Effector memory CD8-positive, alpha-beta T cell (primary cell): ENCODE data around the gene ITPRIPL2.

Experiments used
- ATAC-seq: fragments of 150-1000 bp; cut with Tn5 transposase; replicated peaks from 2 replicates; pipeline ENCODE4 v1.10.0; 2021; ENCODE audit warnings: mild to moderate bottlenecking, moderate library complexity
- DNase-seq, 3 experiments: peaks; one replicate each; pipeline ENCODE4 v3.0.0; 2021
- H3K27ac Mint-ChIP-seq, 2 donors: one replicate each; pipeline ENCODE4 v1.8.0; 2022; ENCODE audit warnings: mild to moderate bottlenecking in 2 of 2, mixed read lengths in 2 of 2, moderate library complexity in 2 of 2
- H3K27me3 Mint-ChIP-seq, 2 donors: one replicate each; pipeline ENCODE4 v1.8.0; 2022; ENCODE audit warnings: mixed read lengths in 2 of 2
- H3K36me3 Mint-ChIP-seq: one replicate; pipeline ENCODE4 v1.8.0; 2022; ENCODE audit warnings: mild to moderate bottlenecking, moderate library complexity, mixed read lengths; ENCODE audit not compliant: insufficient read depth
- H3K4me1 Mint-ChIP-seq, 2 donors: one replicate each; pipeline ENCODE4 v1.8.0; 2022; ENCODE audit warnings: low read depth in 2 of 2, mixed read lengths in 2 of 2
- H3K4me3 Mint-ChIP-seq, 2 donors: one replicate each; pipeline ENCODE4 v1.8.0; 2022; ENCODE audit warnings: mild to moderate bottlenecking in 2 of 2, mixed read lengths in 2 of 2, moderate library complexity in 2 of 2
- H3K9me3 Mint-ChIP-seq, 2 donors: one replicate each; pipeline ENCODE4 v1.8.0; 2022; ENCODE audit warnings: mixed read lengths in 2 of 2

Gene ITPRIPL2

GRCh38 chr16:19104607-19105006 lies 9.2 kb upstream of the ITPRIPL2 start:
- Mint-ChIP-seq H3K36me3 (no peaks in the 10 kb centered on the region), H3K4me1 (no peaks in the 10 kb centered on the region), H3K27ac (no peak overlapping the region), H3K4me3 (no peak overlapping the region), H3K27me3 (peaks cover 0 to 10% of the 10 kb centered on the region in 2 donors), H3K9me3 (no peaks in the 10 kb centered on the region)
- DNase-seq (no peak), ATAC-seq (no peak)

- H3K36me3 Mint-ChIP-seq, result no peaks in the 10 kb centered on the region
- ATAC-seq, result no peak
- no peak for DNase-seq
- no peak overlapping the region for H3K27ac Mint-ChIP-seq
- H3K9me3 Mint-ChIP-seq, result no peaks in the 10 kb centered on the region
- no peaks in the 10 kb centered on the region for H3K4me1 Mint-ChIP-seq
- peaks cover 0 to 10% of the 10 kb centered on the region in 2 donors for H3K27me3 Mint-ChIP-seq
- no peak overlapping the region for H3K4me3 Mint-ChIP-seq
Observed at GRCh38 chr16:19105131-19105530, 8.6 kb upstream of the ITPRIPL2 start.

- DNase-seq, result no peak
- H3K27ac Mint-ChIP-seq, result no peak overlapping the region
- H3K4me3 Mint-ChIP-seq, result no peak overlapping the region
- no peak for ATAC-seq
- H3K4me1 Mint-ChIP-seq, result no peaks in the 10 kb centered on the region
- peaks cover 0 to 12% of the 10 kb centered on the region in 2 donors for H3K27me3 Mint-ChIP-seq
- H3K9me3 Mint-ChIP-seq, result no peaks in the 10 kb centered on the region
- no peaks in the 10 kb centered on the region for H3K36me3 Mint-ChIP-seq
Observed at GRCh38 chr16:19105891-19106624, 7.7 kb upstream of the ITPRIPL2 start.

GRCh38 chr16:19106625-19107020 lies 7.1 kb upstream of the ITPRIPL2 start:
- Mint-ChIP-seq H3K36me3 (no peaks in the 10 kb centered on the region), H3K9me3 (no peaks in the 10 kb centered on the region), H3K4me1 (no peaks in the 10 kb centered on the region), H3K27me3 (peaks cover 3 to 18% of the 10 kb centered on the region in 2 donors), H3K4me3 (no peak overlapping the region), H3K27ac (no peak overlapping the region)
- DNase-seq, result no peak
- no peak for ATAC-seq

- no peak for ATAC-seq
- Mint-ChIP-seq H3K9me3 (no peaks in the 10 kb centered on the region), H3K4me3 (no peak overlapping the region), H3K27ac (no peak overlapping the region), H3K4me1 (peaks cover 0 to 3% of the 10 kb centered on the region in 2 donors), H3K36me3 (no peaks in the 10 kb centered on the region), H3K27me3 (peaks cover 14 to 35% of the 10 kb centered on the region in 2 donors)
- DNase-seq, result no peak
Observed at GRCh38 chr16:19108409-19109287, 5.1 kb upstream of the ITPRIPL2 start.

- H3K27me3 Mint-ChIP-seq, result peaks cover 14 to 35% of the 10 kb centered on the region in 2 donors
- H3K36me3 Mint-ChIP-seq, result no peaks in the 10 kb centered on the region
- H3K27ac Mint-ChIP-seq, result no peak overlapping the region
- H3K4me3 Mint-ChIP-seq, result no peak overlapping the region
- no peak for DNase-seq
- no peaks in the 10 kb centered on the region for H3K9me3 Mint-ChIP-seq
- peaks cover 0 to 3% of the 10 kb centered on the region in 2 donors for H3K4me1 Mint-ChIP-seq
- ATAC-seq, result no peak
Observed at GRCh38 chr16:19109288-19109664, 4.5 kb upstream of the ITPRIPL2 start.

- no peak for ATAC-seq
- Mint-ChIP-seq H3K4me1 (peaks cover 0 to 3% of the 10 kb centered on the region in 2 donors), H3K27ac (no peak overlapping the region), H3K9me3 (no peaks in the 10 kb centered on the region), H3K27me3 (peaks cover 14 to 45% of the 10 kb centered on the region in 2 donors), H3K4me3 (no peak overlapping the region), H3K36me3 (peaks cover 3% of the 10 kb centered on the region)
- DNase-seq, result no peak
Observed at GRCh38 chr16:19110537-19111360, 3.0 kb upstream of the ITPRIPL2 start.

GRCh38 chr16:19112099-19112407 lies 1.7 kb upstream of the ITPRIPL2 start:
- DNase-seq, result no peak
- H3K4me1 Mint-ChIP-seq, result peaks cover 1 to 4% of the 10 kb centered on the region in 2 donors
- no peak overlapping the region for H3K27ac Mint-ChIP-seq
- H3K9me3 Mint-ChIP-seq, result no peaks in the 10 kb centered on the region
- no peak for ATAC-seq
- H3K27me3 Mint-ChIP-seq, result peaks cover 14 to 45% of the 10 kb centered on the region in 2 donors
- H3K4me3 Mint-ChIP-seq, result no peak overlapping the region
- H3K36me3 Mint-ChIP-seq, result peaks cover 3% of the 10 kb centered on the region

GRCh38 chr16:19114359-19115147 lies 789 bp downstream of the ITPRIPL2 start:
- peak; percentile 40 for ATAC-seq
- H3K9me3 Mint-ChIP-seq, result no peaks in the 10 kb centered on the region
- H3K4me1 Mint-ChIP-seq, result peaks cover 15 to 18% of the 10 kb centered on the region in 2 donors
- no peak for DNase-seq
- H3K36me3 Mint-ChIP-seq, result peaks cover 3% of the 10 kb centered on the region
- H3K4me3 Mint-ChIP-seq, result peak overlapping the region; percentile 67
- H3K27ac Mint-ChIP-seq, result peak overlapping the region; percentile 55 to 62
- H3K27me3 Mint-ChIP-seq, result peaks cover 18 to 35% of the 10 kb centered on the region in 2 donors

GRCh38 chr16:19115148-19116021 lies 1.6 kb downstream of the ITPRIPL2 start:
- DNase-seq, result no peak
- peaks cover 15 to 18% of the 10 kb centered on the region in 2 donors for H3K4me1 Mint-ChIP-seq
- no peak for ATAC-seq
- H3K36me3 Mint-ChIP-seq, result peaks cover 3% of the 10 kb centered on the region
- H3K4me3 Mint-ChIP-seq, result peak overlapping the region; percentile 29 to 43
- H3K27ac Mint-ChIP-seq, result peak overlapping the region in 1 of 2 donors; percentile 15
- peaks cover 18 to 35% of the 10 kb centered on the region in 2 donors for H3K27me3 Mint-ChIP-seq
- no peaks in the 10 kb centered on the region for H3K9me3 Mint-ChIP-seq

- H3K36me3 Mint-ChIP-seq, result peaks cover 3% of the 10 kb centered on the region
- peaks cover 15 to 18% of the 10 kb centered on the region in 2 donors for H3K4me1 Mint-ChIP-seq
- ATAC-seq, result no peak
- H3K27ac Mint-ChIP-seq, result peak overlapping the region; percentile 26 to 86
- DNase-seq, result no peak
- H3K9me3 Mint-ChIP-seq, result no peaks in the 10 kb centered on the region
- peak overlapping the region; percentile 19 to 57 for H3K4me3 Mint-ChIP-seq
- peaks cover 12 to 24% of the 10 kb centered on the region in 2 donors for H3K27me3 Mint-ChIP-seq
Observed at GRCh38 chr16:19116711-19117449, 3.1 kb downstream of the ITPRIPL2 start.
